ENCODE results near the gene TCF4.
"Not testable (repeated sequence)": the region's sequence is repeated elsewhere in the genome, so short reads cannot be mapped to it uniquely, and the experiment has no call there.

The TCF4 gene

GRCh38 chr18:55500316-55501086, 87.5 kb downstream of the TCF4 start:
- DNase-seq: no peak

GRCh38 chr18:55499526-55499925, 88.5 kb downstream of the TCF4 start:
- DNase-seq: no peak

- DNase-seq: no peak
Measured at GRCh38 chr18:55497825-55498403, 90.1 kb downstream of the TCF4 start.

- no peak for DNase-seq
Measured at GRCh38 chr18:55494899-55495298, 93.1 kb downstream of the TCF4 start.

- DNase-seq: no peak
Measured at GRCh38 chr18:55494441-55494840, 93.6 kb downstream of the TCF4 start.

GRCh38 chr18:55491616-55492015, 96.4 kb downstream of the TCF4 start:
- no peak for DNase-seq

- DNase-seq: no peak
Measured at GRCh38 chr18:55489034-55489986, 98.7 kb downstream of the TCF4 start.

- no peak for DNase-seq
Measured at GRCh38 chr18:55488473-55488872, 99.5 kb downstream of the TCF4 start.

- DNase-seq: no peak
Measured at GRCh38 chr18:55487997-55488396, 100.0 kb downstream of the TCF4 start.

- DNase-seq: no peak
Measured at GRCh38 chr18:55486936-55487335, 101.1 kb downstream of the TCF4 start.

GRCh38 chr18:55485666-55486065, 102.3 kb downstream of the TCF4 start:
- no peak for DNase-seq

- DNase-seq: no peak
Measured at GRCh38 chr18:55484773-55485172, 103.2 kb downstream of the TCF4 start.

GRCh38 chr18:55483266-55483871, 104.6 kb downstream of the TCF4 start:
- no peak for DNase-seq

GRCh38 chr18:55479656-55480420, 108.2 kb downstream of the TCF4 start:
- DNase-seq: no peak

- DNase-seq: peak; percentile 37
Measured at GRCh38 chr18:55477860-55478581, 110.0 kb downstream of the TCF4 start.

- DNase-seq: no peak
Measured at GRCh38 chr18:55477499-55477859, 110.5 kb downstream of the TCF4 start.

- no peak for DNase-seq
Measured at GRCh38 chr18:55475916-55476315, 112.1 kb downstream of the TCF4 start.

- no peak for DNase-seq
Measured at GRCh38 chr18:55475467-55475866, 112.5 kb downstream of the TCF4 start.

GRCh38 chr18:55473560-55473959, 114.4 kb downstream of the TCF4 start:
- DNase-seq: no peak

- DNase-seq: no peak
Measured at GRCh38 chr18:55473058-55473457, 114.9 kb downstream of the TCF4 start.

GRCh38 chr18:55470826-55471225, 117.2 kb downstream of the TCF4 start:
- DNase-seq: no peak

GRCh38 chr18:55469134-55469533, 118.9 kb downstream of the TCF4 start:
- not testable (repeated sequence) for DNase-seq

Data from femur (tissue), 1 donor.